HEK293T (cell line): Measurements from ENCODE around the gene CEP164.

ENCODE experiments used
- BHLHE40 ChIP-seq: fragments of 450-650 bp; IDR thresholded peaks from 2 replicates; pipeline ENCODE4 v1.6.1; 2016; ENCODE audit warnings: mild to moderate bottlenecking, moderate library complexity, borderline replicate concordance
- FOXK2 ChIP-seq: fragments of 450-650 bp; IDR thresholded peaks from 2 replicates; pipeline ENCODE4 v1.6.1; 2016; ENCODE audit warnings: mild to moderate bottlenecking
- FOXM1 ChIP-seq: fragments of 450-650 bp; IDR thresholded peaks from 2 replicates; pipeline ENCODE4 v1.6.1; 2017; ENCODE audit warnings: mild to moderate bottlenecking, borderline replicate concordance
- SP1 ChIP-seq: fragments of 450-650 bp; IDR thresholded peaks from 2 replicates; pipeline ENCODE4 v1.6.1; 2017
- SUZ12 ChIP-seq: fragments of 450-650 bp; IDR thresholded peaks from 2 replicates; pipeline ENCODE4 v1.6.1; 2016; ENCODE audit warnings: mild to moderate bottlenecking
- TF ChIP-seq, protein P1 (sequence below): fragments of 450-650 bp; IDR thresholded peaks from 2 replicates; pipeline ENCODE4 v1.6.1; 2016

DNA sequence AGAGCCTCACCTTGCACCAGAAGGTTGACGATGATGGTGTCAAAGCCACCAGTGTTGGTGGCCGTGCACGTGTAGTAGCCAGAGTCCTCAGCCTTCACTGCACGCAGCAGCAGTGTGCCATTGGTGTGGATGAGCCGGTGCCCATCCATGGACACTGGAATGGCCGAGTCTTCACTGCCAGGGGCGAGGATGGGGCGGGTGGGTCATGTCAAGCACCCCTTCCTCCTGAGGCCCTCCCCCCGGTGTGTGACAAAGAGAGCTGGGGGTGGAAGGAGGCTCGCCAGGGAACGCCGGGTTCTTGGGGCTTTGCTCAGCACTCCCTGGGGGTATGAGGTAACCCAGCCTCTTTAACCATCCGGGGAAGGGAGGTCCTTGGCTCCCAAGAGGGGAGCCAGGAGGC is 111.6 kb downstream of the CEP164 start:
- TF ChIP-seq BHLHE40, result no peak
- TF ChIP-seq SP1, result no peak
- TF ChIP-seq, protein P1, sequence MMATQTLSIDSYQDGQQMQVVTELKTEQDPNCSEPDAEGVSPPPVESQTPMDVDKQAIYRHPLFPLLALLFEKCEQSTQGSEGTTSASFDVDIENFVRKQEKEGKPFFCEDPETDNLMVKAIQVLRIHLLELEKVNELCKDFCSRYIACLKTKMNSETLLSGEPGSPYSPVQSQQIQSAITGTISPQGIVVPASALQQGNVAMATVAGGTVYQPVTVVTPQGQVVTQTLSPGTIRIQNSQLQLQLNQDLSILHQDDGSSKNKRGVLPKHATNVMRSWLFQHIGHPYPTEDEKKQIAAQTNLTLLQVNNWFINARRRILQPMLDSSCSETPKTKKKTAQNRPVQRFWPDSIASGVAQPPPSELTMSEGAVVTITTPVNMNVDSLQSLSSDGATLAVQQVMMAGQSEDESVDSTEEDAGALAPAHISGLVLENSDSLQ, result no peak
- TF ChIP-seq FOXK2, result no peak
- TF ChIP-seq SUZ12, result no peak
- no peak for TF ChIP-seq FOXM1
